H9 (cell line): Measurements from ENCODE around the gene POLQ. TPM values are rescaled to one million over a fixed set of nuclear protein-coding genes. Genes with fewer than 3 reads are reported as not detected.

Experiments
- DNase-seq: peaks from one replicate; pipeline ENCODE4 v3.0.0-alpha.2; 2017
- H2AFZ ChIP-seq: one replicate; pipeline ENCODE4 v1.6.1; 2013; ENCODE audit warnings: mild to moderate bottlenecking, low read length, control low read depth, moderate library complexity
- H2AK5ac ChIP-seq: 2 replicates; pipeline ENCODE4 v1.6.1; 2013; ENCODE audit warnings: low read length, control low read depth, mixed read lengths; ENCODE audit not compliant: insufficient read length
- H2BK120ac ChIP-seq: one replicate; pipeline ENCODE4 v1.6.1; 2013; ENCODE audit warnings: low read depth, mild to moderate bottlenecking, low read length, control low read depth, inconsistent platforms; ENCODE audit not compliant: poor library complexity, severe bottlenecking
- H2BK12ac ChIP-seq: 2 replicates; pipeline ENCODE4 v1.6.1; 2013; ENCODE audit warnings: low read length, control low read depth, mixed read lengths, low read depth; ENCODE audit not compliant: insufficient read length
- H2BK15ac ChIP-seq: 2 replicates; pipeline ENCODE4 v1.6.1; 2013; ENCODE audit warnings: low read depth, low read length, control low read depth
- H2BK20ac ChIP-seq: one replicate; pipeline ENCODE4 v1.6.1; 2013; ENCODE audit warnings: low read depth, mild to moderate bottlenecking, low read length, control low read depth, inconsistent platforms; ENCODE audit not compliant: poor library complexity, severe bottlenecking
- H2BK5ac ChIP-seq: 2 replicates; pipeline ENCODE4 v1.6.1; 2013; ENCODE audit warnings: low read length, control low read depth, mixed read lengths; ENCODE audit not compliant: insufficient read length
- H3K14ac ChIP-seq: 2 replicates; pipeline ENCODE4 v1.6.1; 2013; ENCODE audit warnings: low read length, control low read depth; ENCODE audit not compliant: insufficient read depth
- H3K18ac ChIP-seq: 2 replicates; pipeline ENCODE4 v1.6.1; 2013; ENCODE audit warnings: low read depth, mild to moderate bottlenecking, mixed read lengths, low read length, control low read depth; ENCODE audit not compliant: insufficient read length
- H3K23ac ChIP-seq: 2 replicates; pipeline ENCODE4 v1.6.1; 2013; ENCODE audit warnings: low read length, control low read depth, mixed read lengths, low read depth; ENCODE audit not compliant: insufficient read length
- H3K23me2 ChIP-seq: 2 replicates; pipeline ENCODE4 v1.6.1; 2013; ENCODE audit warnings: low read depth, mild to moderate bottlenecking, mixed read lengths, low read length, control low read depth; ENCODE audit not compliant: insufficient read length, poor library complexity, severe bottlenecking
- H3K27ac ChIP-seq: 2 replicates; pipeline ENCODE4 v1.5.1; 2013; ENCODE audit warnings: low read length, control low read depth, mixed read lengths, low read depth; ENCODE audit not compliant: insufficient read length
- H3K27me3 ChIP-seq: 2 replicates; pipeline ENCODE4 v1.6.1; 2013; ENCODE audit warnings: low read length, control low read depth, inconsistent platforms; ENCODE audit not compliant: insufficient read depth
- H3K4ac ChIP-seq: 2 replicates; pipeline ENCODE4 v1.6.1; 2013; ENCODE audit warnings: low read depth, mild to moderate bottlenecking, control low read depth, inconsistent platforms, low read length, moderate library complexity
- H3K4me1 ChIP-seq: 2 replicates; pipeline ENCODE4 v1.6.1; 2013; ENCODE audit warnings: low read length, control low read depth, inconsistent platforms; ENCODE audit not compliant: insufficient read depth
- H3K4me2 ChIP-seq: 2 replicates; pipeline ENCODE4 v1.6.1; 2013; ENCODE audit warnings: low read length, control low read depth, mixed read lengths; ENCODE audit not compliant: insufficient read length, insufficient read depth
- H3K56ac ChIP-seq: 2 replicates; pipeline ENCODE4 v1.6.1; 2013; ENCODE audit warnings: low read depth, mild to moderate bottlenecking, mixed read lengths, low read length, control low read depth; ENCODE audit not compliant: insufficient read length
- H3K79me1 ChIP-seq: 2 replicates; pipeline ENCODE4 v1.6.1; 2013; ENCODE audit warnings: low read depth, mild to moderate bottlenecking, moderate library complexity, low read length, control low read depth, inconsistent platforms; ENCODE audit not compliant: insufficient read depth, poor library complexity, severe bottlenecking
- H3K79me2 ChIP-seq: 2 replicates; pipeline ENCODE4 v1.6.1; 2013; ENCODE audit warnings: low read length, control low read depth, inconsistent platforms; ENCODE audit not compliant: insufficient read depth
- H3K9ac ChIP-seq: 2 replicates; pipeline ENCODE4 v1.6.1; 2013; ENCODE audit warnings: low read length, control low read depth, mixed read lengths; ENCODE audit not compliant: insufficient read length; ENCODE audit errors: extremely low read depth
- H3K9me3 ChIP-seq: one replicate; pipeline ENCODE4 v1.6.1; 2013; ENCODE audit warnings: low read depth, low read length, inconsistent platforms; ENCODE audit not compliant: control insufficient read depth
- H3T11ph ChIP-seq: one replicate; pipeline ENCODE4 v1.6.1; 2013; ENCODE audit warnings: mild to moderate bottlenecking, low read length, control low read depth, inconsistent platforms
- H4K20me1 ChIP-seq: one replicate; pipeline ENCODE4 v1.6.1; 2013; ENCODE audit not compliant: control insufficient read depth, insufficient read length, insufficient read depth
- H4K5ac ChIP-seq: 2 replicates; pipeline ENCODE4 v1.6.1; 2013; ENCODE audit warnings: low read depth, mild to moderate bottlenecking, mixed read lengths, low read length, control low read depth; ENCODE audit not compliant: insufficient read length
- H4K8ac ChIP-seq: replicated peaks from 2 replicates; pipeline ENCODE4 v1.6.1; 2013; ENCODE audit warnings: low read length, control low read depth, mixed read lengths, low read depth; ENCODE audit not compliant: insufficient read length
- H4K91ac ChIP-seq: 2 replicates; pipeline ENCODE4 v1.6.1; 2013; ENCODE audit warnings: low read depth, mild to moderate bottlenecking, moderate library complexity, mixed read lengths, low read length, control low read depth; ENCODE audit not compliant: insufficient read length
- H3K27ac Mint-ChIP-seq, 3 experiments: 2 replicates in 2 of 3; 3 replicates in 1 of 3; pipeline ENCODE4 v1.8.0; 2020 to 2021; ENCODE audit warnings: mixed read lengths in 3 of 3, mild to moderate bottlenecking in 1 of 3, moderate library complexity in 1 of 3
- H3K27me3 Mint-ChIP-seq: 2 replicates; pipeline ENCODE4 v1.8.0; 2021; ENCODE audit warnings: low read depth, mild to moderate bottlenecking, moderate library complexity, mixed read lengths
- H3K36me3 Mint-ChIP-seq, 3 experiments: 2 replicates in 2 of 3; 3 replicates in 1 of 3; pipeline ENCODE4 v1.8.0; 2020 to 2021; ENCODE audit warnings: low read depth in 3 of 3, mixed read lengths in 3 of 3; ENCODE audit not compliant: insufficient read depth in 1 of 3
- H3K4me1 Mint-ChIP-seq, 2 experiments: 2 replicates each; pipeline ENCODE4 v1.8.0; 2020; ENCODE audit warnings: mixed read lengths in 2 of 2
- H3K4me3 Mint-ChIP-seq, 2 experiments: 2 replicates in 1 of 2; 3 replicates in 1 of 2; pipeline ENCODE4 v1.8.0; 2020 to 2021; ENCODE audit warnings: mild to moderate bottlenecking in 2 of 2, mixed read lengths in 2 of 2, moderate library complexity in 1 of 2
- H3K9me3 Mint-ChIP-seq, 2 experiments: 2 replicates in 1 of 2; 3 replicates in 1 of 2; pipeline ENCODE4 v1.8.0; 2020; ENCODE audit warnings: mild to moderate bottlenecking in 2 of 2, mixed read lengths in 2 of 2, moderate library complexity in 1 of 2
- CTCF ChIP-seq: fragments of 200-600 bp; sonication (generic); conservative IDR thresholded peaks from 3 replicates; pipeline ENCODE4 v1.8.0; 2021; ENCODE audit warnings: antibody characterized with exemption, mild to moderate bottlenecking
- WGBS: extraction: QIAGEN DNeasy Blood & Tissue Kit; methylation state at CpG from one replicate; pipeline ENCODE4 v1.1.7; 2013; ENCODE audit warnings: missing lambda C conversion rate, low lambda C conversion rate, mixed read lengths; ENCODE audit not compliant: insufficient read length; ENCODE audit errors: extremely low coverage; 5-methylcytosine and 5-hydroxymethylcytosine counted together
- total RNA-seq: library from RNA; stranded (reverse); gene quantifications from 2 replicates; pipeline ENCODE4 v1.2.1, GENCODE V29; 2021

POLQ gene
- total RNA-seq, 1 experiment from 2014 or later = 15.4 TPM

- Histone ChIP-seq H3K56ac (no peak overlapping the region), H3K18ac (no peak overlapping the region), H3K4ac (no peak overlapping the region), H4K91ac (no peak overlapping the region), H4K20me1 (no peaks in the 10 kb centered on the region), H3K4me1 (no peaks in the 10 kb centered on the region), H3K79me1 (no peaks in the 10 kb centered on the region), H3K23ac (no peak overlapping the region), H2BK120ac (no peak overlapping the region), H2BK12ac (no peak overlapping the region), H3K4me2 (no peak overlapping the region), H2BK15ac (no peak overlapping the region), H2BK5ac (no peak overlapping the region), H3K23me2 (no peaks in the 10 kb centered on the region), H3K14ac (no peak overlapping the region), H3K27me3 (no peaks in the 10 kb centered on the region), H3K27ac (no peak overlapping the region), H2BK20ac (no peak overlapping the region), H4K5ac (no peak overlapping the region), H3T11ph (no peak overlapping the region), H3K9ac (no peak overlapping the region), H2AK5ac (no peak overlapping the region), H4K8ac (no peak overlapping the region), H2AFZ (no peak overlapping the region), H3K79me2 (no peaks in the 10 kb centered on the region), H3K9me3 (no peaks in the 10 kb centered on the region)
- no CpG with 5 or more reads among the region's 7 CpGs for WGBS
- Mint-ChIP-seq H3K27ac (no peak overlapping the region; a peak in 1 of 7 replicates), H3K27me3 (no peaks in the 10 kb centered on the region), H3K4me1 (peaks cover 0 to 12% of the 10 kb centered on the region in 2 experiments; a peak in 1 of 4 replicates), H3K36me3 (peaks cover 30 to 79% (median 75%) of the 10 kb centered on the region in 3 experiments; a peak in 6 of 7 replicates), H3K4me3 (no peak overlapping the region), H3K9me3 (no peaks in the 10 kb centered on the region)
- no peak for TF ChIP-seq CTCF
- DNase-seq = no peak
These were observed 54.0 kb downstream of the POLQ start for GRCh38 chr3:121491683-121492320.
